Body of pancreas (tissue), 4 donors: ENCODE data around the gene NDUFV1.

Source experiments
- CTCF ChIP-seq, 7 experiments: fragments of 450-650 bp in 4 of 7; fragments of 200-600 bp in 3 of 7; sonication (generic) in 3 of 7; IDR thresholded peaks; one replicate each; pipeline ENCODE4 v1.5.1; 2016 to 2019; ENCODE audit warnings: antibody characterized with exemption in 7 of 7
- POLR2A ChIP-seq, 3 donors: fragments of 450-650 bp; IDR thresholded peaks; one replicate each; pipeline ENCODE4 v1.6.1; 2016; ENCODE audit warnings: antibody characterized with exemption in 3 of 3, mild to moderate bottlenecking in 2 of 3

- no peak for TF ChIP-seq POLR2A (IDR thresholded peaks at IDR 0.05)
- TF ChIP-seq CTCF (IDR thresholded peaks at IDR 0.05): no peak
Measured at GRCh38 chr11:67626970-67627369, 20.2 kb downstream of the NDUFV1 start.
